Suprapubic skin (tissue), 4 donors: ENCODE results near the gene KICS2. TPM values are rescaled to one million over a fixed set of nuclear protein-coding genes. Genes with fewer than 3 reads are reported as not detected.

Experiments
- DNase-seq, 2 donors: peaks; one replicate each; pipeline ENCODE4 v3.0.0-alpha.2; 2019; ENCODE audit warnings: low spot score in 2 of 2
- H3K27ac ChIP-seq: fragments of 200-600 bp; sonication (generic); one replicate; pipeline ENCODE4 v1.5.1; 2019
- H3K27me3 ChIP-seq: fragments of 200-600 bp; sonication (generic); one replicate; pipeline ENCODE4 v1.5.1; 2019
- H3K36me3 ChIP-seq: fragments of 200-600 bp; sonication (generic); one replicate; pipeline ENCODE4 v1.5.1; 2019
- H3K4me1 ChIP-seq: fragments of 200-600 bp; sonication (generic); one replicate; pipeline ENCODE4 v1.5.1; 2019
- H3K4me3 ChIP-seq: fragments of 200-600 bp; sonication (generic); one replicate; pipeline ENCODE4 v1.5.1; 2019; ENCODE audit warnings: mild to moderate bottlenecking
- H3K9me3 ChIP-seq: fragments of 200-600 bp; sonication (generic); one replicate; pipeline ENCODE4 v1.5.1; 2019
- EP300 ChIP-seq: sonication (generic); formaldehyde crosslinking; IDR thresholded peaks from one replicate; pipeline ENCODE4 v1.6.1; 2017; ENCODE audit warnings: antibody characterized with exemption
- POLR2A ChIP-seq, 2 donors: fragments of 450-650 bp; IDR thresholded peaks; one replicate each; pipeline ENCODE4 v1.6.1; 2017; ENCODE audit warnings: antibody characterized with exemption in 2 of 2, mild to moderate bottlenecking in 2 of 2, moderate library complexity in 2 of 2
- POLR2AphosphoS5 ChIP-seq, 3 donors: sonication (generic); formaldehyde crosslinking; IDR thresholded peaks; one replicate each; pipeline ENCODE4 v1.6.1; 2017; ENCODE audit warnings: antibody characterized with exemption in 3 of 3
- WGBS: methylation state at CpG from one replicate; pipeline ENCODE4 v1.1.5; 2018; 5-methylcytosine and 5-hydroxymethylcytosine counted together
- total RNA-seq, 4 donors: library from RNA; depleted of rRNA; stranded (reverse); fragments of >200 nt; gene quantifications; one replicate each; pipeline ENCODE4 v1.1.0, GENCODE V29; 2016
- TF ChIP-seq, protein P1 (sequence below), 2 donors: fragments of 200-600 bp in 1 of 2; fragments of 450-650 bp in 1 of 2; sonication (generic) in 1 of 2; IDR thresholded peaks; one replicate each; pipeline ENCODE4 v1.5.1; 2016 to 2019; ENCODE audit warnings: antibody characterized with exemption in 2 of 2, mild to moderate bottlenecking in 1 of 2, moderate library complexity in 1 of 2

The KICS2 gene
- total RNA-seq, 4 donors from 2014 or later, result 14.6 to 43.0 (median 16.7) TPM

GRCh38 chr12:64194333-64195149 lies 27.6 kb downstream of the KICS2 start:
- TF ChIP-seq, protein P1, sequence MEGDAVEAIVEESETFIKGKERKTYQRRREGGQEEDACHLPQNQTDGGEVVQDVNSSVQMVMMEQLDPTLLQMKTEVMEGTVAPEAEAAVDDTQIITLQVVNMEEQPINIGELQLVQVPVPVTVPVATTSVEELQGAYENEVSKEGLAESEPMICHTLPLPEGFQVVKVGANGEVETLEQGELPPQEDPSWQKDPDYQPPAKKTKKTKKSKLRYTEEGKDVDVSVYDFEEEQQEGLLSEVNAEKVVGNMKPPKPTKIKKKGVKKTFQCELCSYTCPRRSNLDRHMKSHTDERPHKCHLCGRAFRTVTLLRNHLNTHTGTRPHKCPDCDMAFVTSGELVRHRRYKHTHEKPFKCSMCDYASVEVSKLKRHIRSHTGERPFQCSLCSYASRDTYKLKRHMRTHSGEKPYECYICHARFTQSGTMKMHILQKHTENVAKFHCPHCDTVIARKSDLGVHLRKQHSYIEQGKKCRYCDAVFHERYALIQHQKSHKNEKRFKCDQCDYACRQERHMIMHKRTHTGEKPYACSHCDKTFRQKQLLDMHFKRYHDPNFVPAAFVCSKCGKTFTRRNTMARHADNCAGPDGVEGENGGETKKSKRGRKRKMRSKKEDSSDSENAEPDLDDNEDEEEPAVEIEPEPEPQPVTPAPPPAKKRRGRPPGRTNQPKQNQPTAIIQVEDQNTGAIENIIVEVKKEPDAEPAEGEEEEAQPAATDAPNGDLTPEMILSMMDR (IDR thresholded peaks at IDR 0.05), result no peak
- TF ChIP-seq POLR2AphosphoS5 (IDR thresholded peaks at IDR 0.05) (no peak), EP300 (no peak), POLR2A (IDR thresholded peaks at IDR 0.05) (no peak)
- no peaks in the 10 kb centered on the region for H3K4me1 ChIP-seq
- H3K36me3 ChIP-seq, result peaks cover 24% of the 10 kb centered on the region
- no peaks in the 10 kb centered on the region for H3K9me3 ChIP-seq
- WGBS, result 91% methylated on average over 7 of the region's 7 CpGs
- DNase-seq, result no peak
- H3K27ac ChIP-seq, result no peak overlapping the region
- no peak overlapping the region for H3K4me3 ChIP-seq
- no peaks in the 10 kb centered on the region for H3K27me3 ChIP-seq

DNA sequence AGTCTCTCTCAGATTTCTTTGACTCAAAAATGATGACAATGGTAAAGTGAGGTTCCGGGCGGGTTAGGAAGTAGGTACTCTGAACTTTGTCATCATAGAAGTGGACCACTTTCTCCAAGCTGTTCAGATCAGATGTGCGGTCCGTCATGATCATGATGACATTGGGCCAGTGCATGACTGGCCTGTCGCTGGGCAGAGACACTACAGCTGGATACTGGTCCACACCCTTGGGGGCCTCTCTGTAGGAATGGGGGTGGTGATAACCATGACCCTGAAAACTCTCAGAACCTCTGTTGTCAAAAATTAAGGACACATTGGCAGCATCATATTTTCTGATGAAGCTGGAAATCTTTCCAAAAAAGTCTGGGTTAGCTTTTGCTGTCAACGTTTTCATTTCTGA lies 28.2 kb downstream of the KICS2 start:
- no peaks in the 10 kb centered on the region for H3K27me3 ChIP-seq
- H3K4me3 ChIP-seq, result no peak overlapping the region
- H3K36me3 ChIP-seq, result peaks cover 24% of the 10 kb centered on the region
- no peak for DNase-seq
- no peaks in the 10 kb centered on the region for H3K4me1 ChIP-seq
- WGBS, result 94% methylated on average over 6 of the region's 6 CpGs
- no peak overlapping the region for H3K27ac ChIP-seq
- no peak for TF ChIP-seq POLR2A (IDR thresholded peaks at IDR 0.05)
- no peak for TF ChIP-seq EP300
- TF ChIP-seq, protein P1 (IDR thresholded peaks at IDR 0.05), result no peak
- no peak for TF ChIP-seq POLR2AphosphoS5 (IDR thresholded peaks at IDR 0.05)
- no peaks in the 10 kb centered on the region for H3K9me3 ChIP-seq

DNA sequence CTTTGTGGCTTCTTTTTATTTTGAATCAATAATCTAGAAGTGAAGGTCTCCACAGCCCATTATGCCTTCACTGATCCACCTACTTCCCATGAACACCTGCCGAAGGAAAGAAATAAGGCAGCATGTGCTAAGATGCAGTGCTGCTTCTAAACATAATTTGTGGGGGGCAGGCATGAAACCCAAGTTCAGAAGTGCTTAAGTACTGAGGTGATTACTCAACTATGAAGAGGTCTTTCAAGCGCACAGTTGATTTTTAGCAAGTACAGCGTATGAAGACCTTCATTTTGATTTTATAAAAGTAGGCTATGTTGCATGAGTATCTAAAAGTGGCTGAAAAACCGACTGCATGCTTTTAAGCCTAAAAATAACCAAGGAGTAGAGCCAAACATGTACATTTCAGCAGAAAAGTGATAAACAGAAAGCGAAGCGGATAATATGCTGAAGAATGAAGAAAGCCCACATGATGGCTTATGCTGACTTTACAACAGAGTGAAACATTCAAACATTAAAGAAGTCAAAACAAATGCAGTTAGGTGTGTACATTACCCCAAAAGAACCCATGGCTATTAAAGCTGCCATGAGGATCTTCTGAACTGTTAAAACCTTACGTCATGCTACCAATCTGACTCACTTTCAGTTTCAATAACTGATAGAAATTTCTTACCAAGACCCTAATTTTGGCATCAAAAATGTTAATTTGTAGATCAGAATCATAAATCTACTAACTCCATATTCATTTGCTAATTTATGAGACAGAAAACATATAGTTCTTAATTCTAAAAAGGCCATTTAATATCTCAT lies 29.3 kb downstream of the KICS2 start:
- H3K36me3 ChIP-seq, result peaks cover 24% of the 10 kb centered on the region
- no peaks in the 10 kb centered on the region for H3K4me1 ChIP-seq
- TF ChIP-seq EP300, result no peak
- TF ChIP-seq, protein P1 (IDR thresholded peaks at IDR 0.05), result no peak
- no peak for TF ChIP-seq POLR2AphosphoS5 (IDR thresholded peaks at IDR 0.05)
- TF ChIP-seq POLR2A (IDR thresholded peaks at IDR 0.05), result no peak
- DNase-seq, result no peak
- H3K4me3 ChIP-seq, result no peak overlapping the region
- H3K27me3 ChIP-seq, result no peaks in the 10 kb centered on the region
- WGBS, result 88% methylated on average over 7 of the region's 7 CpGs
- no peak overlapping the region for H3K27ac ChIP-seq
- no peaks in the 10 kb centered on the region for H3K9me3 ChIP-seq

- no peak overlapping the region for H3K4me3 ChIP-seq
- TF ChIP-seq EP300 (no peak), POLR2A (IDR thresholded peaks at IDR 0.05) (no peak), POLR2AphosphoS5 (IDR thresholded peaks at IDR 0.05) (no peak)
- TF ChIP-seq, protein P1 (IDR thresholded peaks at IDR 0.05), result no peak
- no peak for DNase-seq
These were observed 32.0 kb downstream of the KICS2 start for GRCh38 chr12:64190140-64190539.

DNA sequence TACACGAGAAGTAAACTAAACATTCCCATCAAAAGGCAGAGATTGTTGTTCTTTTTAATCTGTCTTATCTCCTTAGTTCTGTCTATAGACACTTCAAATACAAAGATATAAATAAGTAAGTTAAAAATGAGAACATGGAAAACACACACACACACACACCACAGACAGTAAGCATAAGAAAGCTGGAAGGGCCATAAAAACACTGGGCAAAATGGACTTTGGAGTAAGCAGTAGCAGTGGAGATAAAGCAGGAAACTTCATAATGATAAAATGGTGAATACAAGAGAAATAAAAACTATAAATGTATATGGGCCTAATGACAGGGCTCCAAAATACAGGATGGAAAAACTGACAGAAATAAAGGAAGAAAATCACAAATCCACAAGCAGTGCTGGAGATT lies 32.6 kb downstream of the KICS2 start:
- Histone ChIP-seq H3K9me3 (no peaks in the 10 kb centered on the region), H3K4me3 (no peak overlapping the region), H3K27me3 (no peaks in the 10 kb centered on the region), H3K36me3 (peaks cover 20% of the 10 kb centered on the region), H3K27ac (no peak overlapping the region), H3K4me1 (peaks cover 7% of the 10 kb centered on the region)
- no peak for TF ChIP-seq POLR2A (IDR thresholded peaks at IDR 0.05)
- no peak for TF ChIP-seq EP300
- no peak for TF ChIP-seq POLR2AphosphoS5 (IDR thresholded peaks at IDR 0.05)
- TF ChIP-seq, protein P1 (IDR thresholded peaks at IDR 0.05), result no peak
- no peak for DNase-seq
- WGBS, result 98% methylated on average over 1 of the region's 1 CpG

More at GRCh38 chr12:64190140-64190539, 32.0 kb downstream of the KICS2 start:
- H3K36me3 ChIP-seq, result peaks cover 24% of the 10 kb centered on the region
- peaks cover 7% of the 10 kb centered on the region for H3K4me1 ChIP-seq
- H3K27ac ChIP-seq, result no peak overlapping the region
- no peaks in the 10 kb centered on the region for H3K9me3 ChIP-seq
- no peaks in the 10 kb centered on the region for H3K27me3 ChIP-seq
